Measurements from ENCODE around the gene CEP19.

Gene CEP19

GRCh38 chr3:196712514-196713413 is 714 bp upstream of the CEP19 start:
- peak; percentile 47 to 51 for DNase-seq (ENCODE audit: low read depth in 1 of 2, low spot score in 1 of 2)

GRCh38 chr3:196708467-196708866 is 3.6 kb downstream of the CEP19 start:
- DNase-seq (ENCODE audit: low read depth in 1 of 2, low spot score in 1 of 2), result no peak

DNA sequence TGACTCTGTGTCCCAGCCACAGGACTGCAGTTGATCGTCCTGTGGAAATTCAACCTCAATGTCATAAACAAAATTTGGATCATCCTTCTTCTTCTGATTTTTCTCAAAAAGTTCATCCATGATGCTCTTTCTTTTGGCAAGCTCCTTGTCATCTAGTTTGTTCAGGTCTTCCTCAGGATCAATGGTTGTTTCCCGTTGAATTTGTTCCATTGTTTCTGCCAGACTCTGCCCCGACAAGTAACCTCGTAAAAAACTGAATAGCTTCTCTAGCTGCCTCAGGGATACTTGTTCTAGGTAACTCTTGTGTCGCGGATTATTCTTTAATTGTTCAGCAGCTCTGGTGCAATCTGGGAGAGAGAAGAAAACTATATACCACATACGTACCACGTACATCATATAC is 4.5 kb downstream of the CEP19 start:
- DNase-seq (ENCODE audit: low read depth in 1 of 2, low spot score in 1 of 2), result no peak

DNA sequence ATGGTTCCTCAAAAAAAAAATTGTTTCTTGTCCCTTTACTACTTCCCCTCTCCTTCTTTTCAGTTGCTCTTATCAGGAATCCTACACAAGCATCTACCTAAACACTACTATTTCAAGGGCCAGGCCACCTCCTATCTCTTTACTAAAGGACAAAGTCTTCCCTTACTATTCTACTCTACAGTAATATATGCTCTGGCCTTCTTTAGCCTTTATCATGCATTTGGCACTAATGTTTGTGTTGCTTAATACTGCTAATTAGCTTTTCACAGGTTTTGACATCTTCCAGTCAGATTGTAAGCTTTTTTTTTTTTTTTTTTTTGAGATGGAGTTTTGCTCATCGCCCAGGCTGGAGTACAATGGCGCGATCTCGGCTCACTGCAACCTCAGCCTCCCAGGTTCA is 5.3 kb downstream of the CEP19 start:
- DNase-seq (ENCODE audit: low read depth in 1 of 2, low spot score in 1 of 2), result no peak

GRCh38 chr3:196706327-196706726 is 5.7 kb downstream of the CEP19 start:
- no peak for DNase-seq (ENCODE audit: low read depth in 1 of 2, low spot score in 1 of 2)

- DNase-seq (ENCODE audit: low read depth in 1 of 2, low spot score in 1 of 2), result no peak
These were observed 11.2 kb downstream of the CEP19 start for GRCh38 chr3:196700801-196701200.

DNA sequence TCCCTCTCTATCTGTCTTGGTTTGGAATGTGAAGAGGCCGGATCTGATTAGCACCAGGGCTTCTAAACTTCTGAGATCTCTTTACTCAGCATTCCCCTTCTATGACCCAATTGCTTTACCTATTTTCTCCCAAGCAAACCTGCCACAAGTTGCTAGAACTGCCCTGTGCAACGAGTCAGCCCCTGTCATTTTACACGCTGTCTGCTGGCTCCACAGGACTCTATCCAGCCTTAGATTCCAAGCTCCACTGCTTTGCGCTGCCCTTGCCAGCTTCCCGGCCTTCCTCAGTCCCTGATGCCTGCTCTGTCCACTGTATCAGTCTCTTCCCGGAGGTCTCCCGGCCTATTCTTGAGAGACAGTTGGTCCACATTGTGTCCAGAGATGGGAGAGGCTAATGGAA is 12.3 kb downstream of the CEP19 start:
- DNase-seq (ENCODE audit: low read depth in 1 of 2, low spot score in 1 of 2), result no peak

- no peak for DNase-seq (ENCODE audit: low read depth in 1 of 2, low spot score in 1 of 2)
These were observed 14.8 kb downstream of the CEP19 start for GRCh38 chr3:196697270-196697669.

DNA sequence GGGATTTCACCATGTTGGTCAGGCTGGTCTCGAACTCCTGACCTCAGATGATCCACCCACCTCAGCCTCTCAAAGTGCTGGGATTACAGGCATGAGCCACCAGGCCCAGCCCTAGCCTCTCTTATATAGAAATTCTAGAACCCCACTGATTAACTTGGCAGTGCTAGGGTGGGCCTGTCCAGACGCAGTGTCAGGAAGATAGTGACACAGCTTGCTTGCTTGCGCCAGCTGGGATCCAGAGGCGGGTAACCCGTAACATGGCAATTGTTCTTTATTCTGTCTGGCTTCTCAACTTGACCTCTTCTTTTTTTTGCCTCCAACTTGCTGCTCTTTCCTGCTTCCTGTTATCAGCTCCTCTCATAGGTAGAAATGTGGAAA is 16.2 kb downstream of the CEP19 start:
- DNase-seq (ENCODE audit: low read depth in 1 of 2, low spot score in 1 of 2), result no peak

DNA sequence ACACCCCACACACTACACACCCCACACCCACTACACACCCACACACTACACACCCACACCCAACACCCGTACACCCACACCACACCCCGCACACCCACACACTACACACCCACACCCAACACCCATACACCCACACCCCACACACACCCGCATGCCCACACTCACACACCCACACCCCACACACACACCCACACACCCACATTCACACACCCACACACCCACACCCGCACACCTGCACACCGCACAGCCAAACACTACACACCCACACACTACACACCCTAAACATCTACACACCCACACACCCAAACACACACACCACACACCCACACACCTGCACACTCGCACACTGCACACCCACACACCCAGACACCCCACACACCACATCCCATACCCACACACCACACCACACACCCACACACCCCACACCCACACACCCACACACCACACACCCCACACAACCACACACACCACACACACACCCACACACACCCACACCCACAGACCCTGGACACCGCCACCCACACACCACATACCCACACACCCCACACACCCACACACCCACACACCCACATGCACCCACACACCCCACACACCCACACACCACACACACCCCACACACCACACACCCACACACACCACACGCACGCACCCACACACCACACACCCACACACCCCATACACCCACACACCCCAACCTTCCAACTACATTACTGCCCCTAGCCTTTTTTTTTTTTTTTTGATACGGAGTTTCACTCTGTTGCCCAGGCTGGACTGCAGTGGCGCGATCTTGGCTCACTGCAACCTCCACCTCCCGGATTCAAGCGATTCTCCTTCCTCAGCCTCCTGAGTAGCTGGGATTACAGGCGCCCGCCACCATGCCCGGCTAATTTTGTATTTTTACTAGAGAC is 16.9 kb downstream of the CEP19 start:
- DNase-seq (ENCODE audit: low read depth in 1 of 2, low spot score in 1 of 2), result peak in 1 of 2 donors; percentile 13

- no peak for DNase-seq (ENCODE audit: low read depth in 1 of 2, low spot score in 1 of 2)
These were observed 17.8 kb downstream of the CEP19 start for GRCh38 chr3:196694202-196694638.

- DNase-seq (ENCODE audit: low read depth in 1 of 2, low spot score in 1 of 2), result no peak
These were observed 20.7 kb downstream of the CEP19 start for GRCh38 chr3:196691386-196691785.

- DNase-seq (ENCODE audit: low read depth in 1 of 2, low spot score in 1 of 2), result no peak
These were observed 21.9 kb downstream of the CEP19 start for GRCh38 chr3:196689941-196690660.

GRCh38 chr3:196688349-196688748 is 23.7 kb downstream of the CEP19 start:
- DNase-seq (ENCODE audit: low read depth in 1 of 2, low spot score in 1 of 2), result no peak

GRCh38 chr3:196686436-196686835 is 25.6 kb downstream of the CEP19 start:
- DNase-seq (ENCODE audit: low read depth in 1 of 2, low spot score in 1 of 2), result no peak

DNA sequence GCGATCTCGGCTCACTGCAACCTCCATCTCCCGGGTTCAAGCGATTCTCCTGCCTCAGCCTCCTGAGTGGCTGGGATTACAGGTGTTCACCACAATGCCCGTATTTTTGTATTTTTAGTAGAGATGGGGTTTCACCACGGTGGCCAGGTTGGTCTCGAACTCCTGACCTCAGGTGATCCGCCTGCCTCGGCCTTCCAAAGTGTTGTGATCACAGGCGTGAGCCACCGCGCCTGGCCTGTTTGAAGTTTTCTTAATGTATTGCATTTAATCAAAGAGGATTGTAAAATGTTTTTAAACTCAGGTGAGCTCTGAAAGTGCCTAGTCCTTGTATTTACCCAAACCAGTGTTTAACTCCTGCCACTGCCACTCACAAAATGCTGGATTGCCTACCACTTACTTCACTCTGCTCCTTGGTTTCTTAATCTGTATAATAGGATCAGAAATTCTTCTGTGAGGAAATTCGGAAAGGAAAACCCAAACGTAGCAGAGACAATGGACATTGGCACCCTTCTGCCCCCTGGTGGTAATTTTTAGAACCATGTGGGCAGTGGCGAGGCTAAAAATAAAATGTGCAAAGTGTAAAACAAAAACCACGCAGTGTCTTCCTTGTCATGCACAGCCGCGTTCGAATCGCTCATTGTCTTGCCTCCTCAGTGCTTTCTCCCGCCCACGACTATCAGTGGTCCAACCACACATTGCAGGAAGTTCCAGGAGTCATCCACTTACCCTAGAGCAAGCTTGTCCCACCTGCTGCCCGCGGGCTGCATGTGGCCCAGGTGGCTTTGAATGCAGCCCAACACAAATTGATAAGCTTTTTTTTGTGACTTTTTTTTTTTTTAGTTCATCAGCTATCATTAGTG is 27.3 kb downstream of the CEP19 start:
- DNase-seq (ENCODE audit: low read depth in 1 of 2, low spot score in 1 of 2), result peak; percentile 26 to 51

- DNase-seq (ENCODE audit: low read depth in 1 of 2, low spot score in 1 of 2), result no peak
These were observed 34.1 kb downstream of the CEP19 start for GRCh38 chr3:196677931-196678330.

DNA sequence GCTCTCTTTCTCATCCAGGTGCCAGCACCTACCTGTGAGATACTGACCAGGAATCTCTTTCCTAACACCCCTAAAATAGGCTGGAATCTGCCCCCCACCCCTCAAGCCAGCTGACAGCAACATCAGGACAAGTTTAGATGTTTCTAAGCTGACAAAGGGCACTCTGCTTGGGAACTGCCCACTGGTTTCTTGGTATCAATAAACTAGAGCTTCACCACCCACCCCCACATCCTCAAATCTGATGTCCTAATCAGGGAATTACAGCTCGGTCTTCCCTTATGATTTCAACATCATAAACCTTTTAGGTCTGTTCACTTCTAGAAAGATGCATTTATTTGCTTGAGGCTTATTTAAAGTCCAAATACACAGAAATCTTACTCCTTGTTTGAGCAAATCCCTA is 34.7 kb downstream of the CEP19 start:
- no peak for DNase-seq (ENCODE audit: low read depth in 1 of 2, low spot score in 1 of 2)

DNA sequence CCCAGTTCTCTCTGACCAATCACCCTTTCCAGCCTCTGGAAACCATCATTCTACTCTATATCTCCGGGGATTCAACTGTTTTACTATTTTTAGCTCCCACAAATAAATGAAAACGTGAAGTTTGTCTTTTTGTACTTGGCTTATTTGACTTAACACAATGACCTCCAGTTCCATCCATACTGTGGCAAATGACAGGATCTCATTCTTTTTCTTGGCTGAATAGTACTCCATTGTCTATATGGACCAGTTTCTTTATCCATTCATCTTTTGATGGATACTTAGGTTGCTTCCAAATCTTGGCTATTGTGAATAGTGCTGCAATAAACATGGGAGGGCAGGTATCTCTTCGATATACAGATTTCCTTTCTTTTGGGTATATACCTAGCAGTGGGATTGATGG is 38.4 kb downstream of the CEP19 start:
- no peak for DNase-seq (ENCODE audit: low read depth in 1 of 2, low spot score in 1 of 2)

DNA sequence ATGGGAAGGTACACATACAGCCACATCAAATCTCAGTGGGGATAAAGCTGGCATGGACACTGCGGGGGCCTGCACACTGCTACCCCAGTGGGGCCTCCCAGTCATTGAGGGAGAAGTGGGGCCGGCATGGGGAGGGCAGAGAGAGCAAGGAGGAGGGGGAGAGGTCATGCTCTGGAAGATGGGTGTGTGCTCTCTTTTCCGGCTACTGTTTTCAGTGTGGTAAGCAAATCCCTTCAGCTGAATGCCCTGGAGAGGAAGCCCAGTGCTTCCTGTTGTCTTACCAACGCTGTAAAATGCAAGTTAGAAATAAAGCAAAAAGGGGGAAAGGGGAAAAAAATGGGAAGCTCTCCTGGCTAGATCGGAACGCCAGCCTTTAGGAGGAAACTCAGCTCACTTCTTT is 41.7 kb downstream of the CEP19 start:
- no peak for DNase-seq (ENCODE audit: low read depth in 1 of 2, low spot score in 1 of 2)

Measured in activated CD4-positive, alpha-beta T cell treated with anti-CD3 and anti-CD28 coated beads, Interleukin-2, amount 50 U/mL, for 24 hours (primary cell).